WTC11 (cell line): ENCODE data around the gene TAMALIN. TPM values are rescaled to one million over a fixed set of nuclear protein-coding genes. Genes with fewer than 3 reads are reported as not detected.
A peak's percentile ranks its signal among the peaks of the same experiment; 100 is the strongest.
"Not testable (repeated sequence)": the region's sequence is repeated elsewhere in the genome, so short reads cannot be mapped to it uniquely, and the experiment has no call there.

Experiments used
- ATAC-seq: fragments of 200-7000 bp; cut with Tn5 transposase; 2 replicates; pipeline ENCODE4 v1.10.0; 2021; ENCODE audit warnings: mild to moderate bottlenecking, moderate library complexity
- CTCF ChIA-PET: fragments of 300-600 bp; sonication (Branson Sonifier 250); formaldehyde crosslinking; loops from one replicate; lab custom pipeline; 2021; ENCODE audit warnings: antibody characterized with exemption; lab: Charles Lee
- POLR2A ChIA-PET: fragments of 350-600 bp; sonication (Branson Sonifier 250); formaldehyde crosslinking; loops from one replicate; lab custom pipeline; 2021; ENCODE audit warnings: antibody characterized with exemption; lab: Charles Lee
- DNase-seq: peaks from one replicate; pipeline ENCODE4 v3.0.0; 2021; ENCODE audit warnings: low spot score
- H3K27ac Mint-ChIP-seq: 2 replicates; pipeline ENCODE4 v1.8.0; 2021; ENCODE audit warnings: mixed read lengths
- H3K27me3 Mint-ChIP-seq: 2 replicates; pipeline ENCODE4 v1.8.0; 2021; ENCODE audit warnings: low read depth, mild to moderate bottlenecking, moderate library complexity, mixed read lengths
- H3K36me3 Mint-ChIP-seq: 2 replicates; pipeline ENCODE4 v1.8.0; 2021; ENCODE audit warnings: mixed read lengths
- H3K4me1 Mint-ChIP-seq: 2 replicates; pipeline ENCODE4 v1.8.0; 2022; ENCODE audit warnings: mixed read lengths
- H3K4me3 Mint-ChIP-seq: 2 replicates; pipeline ENCODE4 v1.8.0; 2021; ENCODE audit warnings: mild to moderate bottlenecking, moderate library complexity, mixed read lengths
- H3K9me3 Mint-ChIP-seq: 2 replicates; pipeline ENCODE4 v1.8.0; 2021; ENCODE audit warnings: mixed read lengths
- CREM ChIP-seq: sonication (generic); formaldehyde crosslinking; IDR thresholded peaks from 2 replicates; pipeline ENCODE4 v1.8.1; 2022; ENCODE audit warnings: mild to moderate bottlenecking, missing genetic modification reagents, moderate library complexity
- CTCF ChIP-seq: fragments of 200-600 bp; IDR thresholded peaks from 2 replicates; pipeline ENCODE4 v1.8.0; 2022; ENCODE audit warnings: antibody characterized with exemption
- ELF4 ChIP-seq: sonication (generic); formaldehyde crosslinking; IDR thresholded peaks from 2 replicates; pipeline ENCODE4 v1.8.1; 2022; ENCODE audit warnings: low read depth, mild to moderate bottlenecking, moderate library complexity, missing genetic modification reagents
- FOXP4 ChIP-seq: sonication (generic); formaldehyde crosslinking; IDR thresholded peaks from 2 replicates; pipeline ENCODE4 v1.8.0; 2022; ENCODE audit warnings: mild to moderate bottlenecking, missing genetic modification reagents
- GABPB1 ChIP-seq: sonication (generic); formaldehyde crosslinking; IDR thresholded peaks from 2 replicates; pipeline ENCODE4 v1.8.1; 2023; ENCODE audit warnings: mild to moderate bottlenecking, missing genetic modification reagents
- IRF1 ChIP-seq: sonication (generic); formaldehyde crosslinking; IDR thresholded peaks from 2 replicates; pipeline ENCODE4 v1.8.0; 2023; ENCODE audit warnings: missing genetic modification reagents
- IRF2 ChIP-seq: sonication (generic); formaldehyde crosslinking; IDR thresholded peaks from 2 replicates; pipeline ENCODE4 v1.8.0; 2022; ENCODE audit warnings: low read depth, missing genetic modification reagents, borderline replicate concordance
- NFATC4 ChIP-seq: fragments of 250-450 bp; sonication (Bioruptor Pico); IDR thresholded peaks from 2 replicates; pipeline ENCODE4 v1.9.0; 2021; ENCODE audit warnings: mild to moderate bottlenecking
- NR2C2 ChIP-seq: sonication (generic); formaldehyde crosslinking; IDR thresholded peaks from 2 replicates; pipeline ENCODE4 v1.8.0; 2022; ENCODE audit warnings: mild to moderate bottlenecking, missing genetic modification reagents
- RELA ChIP-seq: sonication (generic); formaldehyde crosslinking; IDR thresholded peaks from 2 replicates; pipeline ENCODE4 v1.8.1; 2022; ENCODE audit warnings: missing genetic modification reagents, mild to moderate bottlenecking, borderline replicate concordance
- SMAD3 ChIP-seq: sonication (generic); formaldehyde crosslinking; IDR thresholded peaks from 2 replicates; pipeline ENCODE4 v1.8.0; 2022; ENCODE audit warnings: missing genetic modification reagents, mild to moderate bottlenecking, borderline replicate concordance
- SMAD4 ChIP-seq: sonication (generic); formaldehyde crosslinking; IDR thresholded peaks from 2 replicates; pipeline ENCODE4 v1.8.0; 2022; ENCODE audit warnings: mild to moderate bottlenecking, missing genetic modification reagents
- ZBTB43 ChIP-seq: sonication (generic); formaldehyde crosslinking; IDR thresholded peaks from 2 replicates; pipeline ENCODE4 v1.8.1; 2023; ENCODE audit warnings: mild to moderate bottlenecking, missing genetic modification reagents
- ZNF219 ChIP-seq: sonication (generic); formaldehyde crosslinking; IDR thresholded peaks from 2 replicates; pipeline ENCODE4 v1.8.0; 2023; ENCODE audit warnings: missing genetic modification reagents, mild to moderate bottlenecking, borderline replicate concordance
- ZNF425 ChIP-seq: fragments of 250-450 bp; sonication (Bioruptor Pico); conservative IDR thresholded peaks from 2 replicates; pipeline ENCODE4 v1.9.0; 2021; ENCODE audit warnings: mild to moderate bottlenecking
- total RNA-seq: library from RNA; stranded (reverse); gene quantifications from 3 replicates; pipeline ENCODE4 v1.2.3, GENCODE V29; 2021

The TAMALIN gene
- total RNA-seq, 1 experiment from 2014 or later, result 6.1 TPM

- DNase-seq, result no peak
- ChIA-PET CTCF (interaction anchor here (0.7 to 2.9 kb wide), 10 partner anchors 16 to 82 kb away, joined by 3 to 12 read pairs (median 6); no protein-coding TSS in a partner anchor), POLR2A (no interaction called here)
- H3K4me1 Mint-ChIP-seq, result peaks cover 19% of the 10 kb centered on the region
- no peaks in the 10 kb centered on the region for H3K9me3 Mint-ChIP-seq
- no peak overlapping the region for H3K27ac Mint-ChIP-seq
- H3K36me3 Mint-ChIP-seq, result peaks cover 43% of the 10 kb centered on the region
- TF ChIP-seq GABPB1 (CRISPR knock-in tag), result no peak
- no peak for TF ChIP-seq NFATC4
- no peak for TF ChIP-seq ZNF219 (CRISPR knock-in tag)
- no peak for TF ChIP-seq SMAD3 (CRISPR knock-in tag)
- no peak for TF ChIP-seq RELA
- no peak for TF ChIP-seq ZBTB43 (CRISPR knock-in tag)
- TF ChIP-seq IRF1, result no peak
- H3K4me3 Mint-ChIP-seq, result no peak overlapping the region
- H3K27me3 Mint-ChIP-seq, result no peaks in the 10 kb centered on the region
- no peak for ATAC-seq
Observed at GRCh38 chr12:51977320-51977753, 29.4 kb upstream of the TAMALIN start.

- H3K27ac Mint-ChIP-seq, POLR2A ChIA-PET, ATAC-seq, H3K4me1 Mint-ChIP-seq, H3K4me3 Mint-ChIP-seq, H3K27me3 Mint-ChIP-seq, CTCF ChIA-PET, DNase-seq, H3K9me3 Mint-ChIP-seq: not testable (repeated sequence)
- peaks cover 51% of the 10 kb centered on the region for H3K36me3 Mint-ChIP-seq
Observed at GRCh38 chr12:51979306-51979705, 27.4 kb upstream of the TAMALIN start.

- Mint-ChIP-seq H3K4me3 (no peak overlapping the region), H3K9me3 (no peaks in the 10 kb centered on the region), H3K4me1 (no peaks in the 10 kb centered on the region; the same call in 1 of the 2 replicates), H3K27me3 (no peaks in the 10 kb centered on the region), H3K27ac (no peak overlapping the region), H3K36me3 (peaks cover 52% of the 10 kb centered on the region)
- DNase-seq, result peak; percentile 68
- ChIA-PET POLR2A (no interaction called here), CTCF (interaction anchor here (0.6 to 38.0 kb wide), 9 partner anchors 9 to 92 kb away, joined by 3 to 1431 read pairs (median 5); partner anchors contain the start of gene ANKRD33)
- TF ChIP-seq CREM (CRISPR knock-in tag) (no peak), CTCF (peak; percentile 84)
- peak; percentile 96 for ATAC-seq
Observed at GRCh38 chr12:51980051-51980808, 26.5 kb upstream of the TAMALIN start.

- no peak overlapping the region for H3K27ac Mint-ChIP-seq
Observed at GRCh38 chr12:51980809-51981127, 26.0 kb upstream of the TAMALIN start.

More at GRCh38 chr12:51980809-51981127, 26.0 kb upstream of the TAMALIN start:
- Mint-ChIP-seq H3K36me3 (peaks cover 52% of the 10 kb centered on the region), H3K4me3 (no peak overlapping the region), H3K4me1 (no peaks in the 10 kb centered on the region), H3K27me3 (no peaks in the 10 kb centered on the region), H3K9me3 (no peaks in the 10 kb centered on the region)
- CTCF ChIA-PET, result interaction anchor here (0.6 to 38.0 kb wide), 9 partner anchors 10 to 93 kb away, joined by 3 to 1431 read pairs (median 5); partner anchors contain the start of gene ANKRD33
- ATAC-seq (no peak), DNase-seq (no peak)
- POLR2A ChIA-PET, result no interaction called here
- no peak for TF ChIP-seq SMAD4 (CRISPR knock-in tag)
- TF ChIP-seq ZNF425 (CRISPR knock-in tag), result no peak
- TF ChIP-seq ELF4 (CRISPR knock-in tag), result no peak
- TF ChIP-seq NR2C2 (CRISPR knock-in tag), result no peak
- no peak for TF ChIP-seq IRF2
- no peak for TF ChIP-seq FOXP4 (CRISPR knock-in tag)
